DMS114 treated with DMSO at 0.1 percent for 48 hours (cell line): ENCODE data around the gene HDAC5.
"Not testable (repeated sequence)": the region's sequence is repeated elsewhere in the genome, so short reads cannot be mapped to it uniquely, and the experiment has no call there.

Experiments
- DNase-seq: peaks from one replicate; lab custom pipeline; 2025; ENCODE audit not compliant: unreplicated experiment; lab: John Stamatoyannopoulos, UW

Gene HDAC5

DNA sequence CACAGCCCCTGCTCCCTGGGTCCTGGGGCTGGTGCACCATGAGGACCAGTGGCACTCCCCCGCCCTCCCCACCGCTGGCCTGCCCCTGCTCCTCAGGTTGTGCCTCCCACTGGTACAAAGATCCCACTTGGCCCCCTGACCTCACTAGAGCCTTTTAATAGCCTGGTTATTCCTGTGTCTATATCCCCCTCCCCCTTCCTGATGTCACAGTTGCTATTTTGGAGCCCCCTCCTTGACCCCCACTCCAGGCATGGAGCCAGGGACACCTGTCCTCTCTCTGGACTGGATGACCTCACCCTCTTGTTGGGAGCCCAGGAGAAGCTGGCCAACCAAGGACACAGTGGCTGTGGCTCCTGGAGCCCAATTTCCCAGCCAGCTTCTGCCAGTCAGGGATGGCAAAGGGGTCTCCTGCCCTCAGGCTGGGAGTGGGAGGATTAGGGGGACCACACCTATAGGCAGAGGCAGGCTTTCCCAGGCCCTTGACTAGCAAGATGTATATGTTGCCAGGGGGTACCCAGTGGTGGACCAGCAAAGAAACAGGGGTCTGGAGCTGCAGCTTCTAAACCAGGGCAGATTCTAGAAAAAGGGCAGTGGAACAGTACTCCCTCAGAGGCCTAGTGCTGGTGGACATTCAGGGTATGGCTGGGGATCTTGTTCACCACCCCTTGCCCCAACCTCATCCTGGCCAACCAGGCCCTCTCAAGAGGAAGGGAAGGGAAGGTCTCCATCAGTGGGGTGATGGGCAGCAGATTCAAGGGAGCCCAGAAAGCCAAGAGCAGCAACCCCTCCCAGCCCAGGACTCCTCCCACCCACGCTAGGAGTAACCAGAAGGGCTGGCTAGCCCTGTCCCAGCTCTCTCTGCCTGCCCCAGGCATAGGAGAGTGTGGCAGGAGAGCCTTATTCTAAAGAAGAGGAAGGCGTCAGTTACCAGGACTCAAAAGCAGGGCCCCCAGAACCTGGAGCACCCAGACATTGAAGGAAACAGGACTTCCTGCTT is 10.9 kb downstream of the HDAC5 start:
- DNase-seq = no peak

DNA sequence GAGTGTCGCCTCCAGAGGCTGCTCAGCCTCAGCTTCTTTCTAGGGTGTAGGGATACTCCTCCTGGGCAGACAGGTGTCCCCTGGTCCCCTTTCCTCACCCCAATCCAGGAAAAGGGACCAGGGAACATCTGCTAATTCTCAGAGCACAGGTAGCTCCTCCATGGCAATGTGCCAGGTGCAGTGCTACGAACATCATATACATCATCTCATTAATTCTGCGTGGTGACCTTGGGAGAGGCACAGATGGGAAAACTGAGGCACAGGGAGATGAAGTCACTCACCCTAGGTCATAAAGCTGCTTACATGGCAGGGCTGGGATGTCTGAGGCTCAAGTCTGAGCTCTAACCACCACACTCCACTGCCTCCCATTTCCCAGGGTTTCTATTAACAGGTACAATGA is 11.7 kb downstream of the HDAC5 start:
- DNase-seq = no peak

DNA sequence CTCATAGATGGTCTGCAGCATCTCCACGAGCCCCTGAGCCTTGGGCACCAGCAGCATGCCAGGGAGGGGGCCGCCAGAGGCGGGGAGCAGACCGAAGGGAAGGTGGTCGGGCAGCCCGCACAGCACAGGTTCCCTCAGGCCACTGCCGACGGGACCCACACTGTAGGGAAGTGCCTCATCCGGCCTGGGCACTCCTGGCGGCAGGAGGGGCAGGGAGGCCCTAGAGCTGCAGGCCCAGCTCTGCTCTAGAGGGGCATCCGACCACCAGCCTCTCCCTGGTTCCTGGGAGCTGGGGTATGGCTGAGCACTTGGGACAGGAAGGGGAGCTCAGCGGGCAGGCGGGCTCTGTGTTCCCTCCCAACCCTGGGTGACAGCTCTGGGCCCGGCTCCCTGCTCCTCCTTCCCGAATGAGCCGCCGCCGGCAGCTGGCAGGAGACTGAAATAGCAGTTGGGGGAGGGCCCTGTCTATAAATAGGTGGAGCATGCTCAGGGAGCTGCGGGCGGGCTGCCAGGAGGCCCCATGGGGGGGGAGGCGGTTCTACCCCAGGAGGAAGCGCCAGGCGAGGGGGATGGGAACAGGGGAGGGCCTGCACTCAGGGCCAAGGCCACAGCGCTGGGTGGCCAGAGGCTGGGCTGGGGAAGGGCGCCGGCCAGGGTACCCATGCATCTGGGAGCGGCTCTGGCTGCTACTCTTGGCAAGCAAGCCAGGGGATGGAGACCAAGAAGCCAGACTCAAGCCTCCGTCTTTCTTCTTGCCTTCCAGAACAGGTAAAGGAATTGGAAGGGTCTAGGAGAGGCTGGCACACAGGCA is 12.4 kb downstream of the HDAC5 start:
- no peak for DNase-seq

DNA sequence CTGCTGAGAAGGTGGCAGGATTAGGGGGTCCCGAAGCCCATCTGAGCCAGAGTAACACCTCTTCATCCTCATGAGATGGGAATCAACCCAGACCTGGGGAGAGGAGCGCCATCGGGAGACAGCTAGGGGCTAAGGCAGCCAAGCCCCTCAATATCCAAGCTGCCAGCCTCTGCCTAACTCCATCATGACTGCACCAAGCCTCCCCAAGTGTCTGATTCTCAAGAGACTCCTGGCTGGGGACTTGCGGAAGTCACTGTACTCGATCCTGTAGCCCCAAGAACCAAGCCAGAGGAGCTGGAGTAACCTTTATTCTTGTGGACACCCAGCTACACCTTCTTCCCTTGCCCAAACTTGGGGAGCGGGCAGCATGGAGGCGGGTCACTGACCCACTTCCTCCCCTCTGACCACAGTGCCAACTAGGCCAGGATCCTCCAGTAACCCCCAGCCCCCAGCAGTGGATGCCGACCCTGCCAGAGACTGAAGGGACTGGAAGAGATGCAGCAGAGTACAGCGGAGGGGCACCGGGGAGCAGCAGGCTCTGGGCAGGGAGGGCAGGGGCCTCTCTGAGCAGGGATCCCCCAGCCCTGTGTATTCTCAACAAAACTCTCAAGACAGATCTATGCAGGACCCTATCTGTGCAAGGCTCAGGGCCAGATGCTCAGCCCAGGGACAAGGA is 13.3 kb downstream of the HDAC5 start:
- no peak for DNase-seq

DNA sequence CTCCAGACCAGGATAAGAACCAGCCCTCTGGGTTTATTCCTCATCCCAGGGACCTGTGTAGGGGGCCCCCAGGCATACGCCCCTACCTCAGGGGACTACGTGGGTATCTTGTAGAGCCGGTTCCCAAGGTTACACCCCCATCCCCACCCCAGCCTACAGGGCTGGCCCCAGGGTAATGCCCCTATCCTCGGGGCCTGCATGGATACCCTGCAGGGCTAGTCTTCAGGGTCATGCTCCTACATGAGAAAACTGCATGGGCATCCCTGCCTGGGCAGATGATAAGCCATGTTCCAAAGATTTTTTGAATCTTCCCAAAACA is 14.2 kb downstream of the HDAC5 start:
- DNase-seq = no peak

DNA sequence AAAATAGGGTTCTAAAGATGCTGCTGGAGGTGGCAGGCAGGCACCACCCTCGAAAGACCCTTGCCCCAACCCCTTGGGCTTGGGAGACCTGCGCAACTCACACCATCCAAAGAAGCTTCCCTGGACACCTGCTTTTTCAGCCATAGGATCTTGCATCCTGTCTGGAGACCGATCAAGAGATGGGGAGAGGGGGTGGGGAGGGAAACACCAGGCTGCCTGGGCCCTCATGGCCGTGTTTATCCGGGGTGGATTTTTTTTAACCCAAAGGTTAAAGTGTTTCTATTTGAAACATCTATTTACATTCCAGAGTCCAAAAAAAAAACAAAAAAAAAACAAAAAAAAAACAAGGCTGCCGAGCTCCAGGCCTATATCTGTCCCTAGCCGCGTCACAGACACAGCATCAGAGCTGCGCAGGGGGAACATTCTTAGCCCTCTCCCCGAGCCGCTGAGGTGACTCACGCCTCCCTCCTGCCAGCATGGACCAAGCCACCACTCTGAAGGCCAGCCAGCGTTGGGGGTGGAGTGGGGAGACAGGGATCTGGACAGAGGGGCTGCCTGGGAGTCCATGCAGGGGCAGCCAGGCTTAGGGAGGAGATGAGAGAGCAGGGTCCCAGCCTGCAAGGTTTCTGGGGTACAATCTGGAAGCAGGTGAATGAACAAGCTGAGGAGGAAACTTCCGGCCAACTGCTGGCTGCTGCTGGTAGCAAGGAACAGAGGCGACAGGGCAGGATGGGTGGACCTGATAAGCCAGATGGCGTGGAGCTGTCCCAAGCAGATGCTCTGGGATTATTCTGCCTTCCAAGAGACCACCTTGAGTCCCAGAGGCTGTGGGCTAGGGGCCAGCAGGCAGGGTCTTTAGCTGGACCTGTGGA is 14.8 kb downstream of the HDAC5 start:
- DNase-seq = no peak

DNA sequence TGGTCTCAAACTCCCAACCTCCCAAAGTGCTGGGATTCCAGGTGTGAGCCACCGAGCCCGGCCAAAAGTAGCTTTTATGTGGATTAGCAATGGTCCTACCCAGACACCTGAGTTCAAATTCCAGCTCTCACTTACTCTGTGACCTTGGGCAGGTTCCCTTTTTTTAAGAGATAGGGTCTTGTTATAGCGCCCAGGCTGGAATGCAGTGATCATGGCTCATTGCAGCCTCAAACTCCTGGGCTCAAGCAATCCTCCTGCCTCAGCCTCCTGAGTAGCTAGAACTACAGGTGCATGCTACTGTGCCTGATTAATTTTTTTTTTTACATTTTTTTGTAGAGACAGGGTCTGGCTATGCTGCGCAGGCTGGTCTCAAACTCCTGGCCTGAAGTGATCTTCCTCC is 16.6 kb downstream of the HDAC5 start:
- DNase-seq = no peak

DNA sequence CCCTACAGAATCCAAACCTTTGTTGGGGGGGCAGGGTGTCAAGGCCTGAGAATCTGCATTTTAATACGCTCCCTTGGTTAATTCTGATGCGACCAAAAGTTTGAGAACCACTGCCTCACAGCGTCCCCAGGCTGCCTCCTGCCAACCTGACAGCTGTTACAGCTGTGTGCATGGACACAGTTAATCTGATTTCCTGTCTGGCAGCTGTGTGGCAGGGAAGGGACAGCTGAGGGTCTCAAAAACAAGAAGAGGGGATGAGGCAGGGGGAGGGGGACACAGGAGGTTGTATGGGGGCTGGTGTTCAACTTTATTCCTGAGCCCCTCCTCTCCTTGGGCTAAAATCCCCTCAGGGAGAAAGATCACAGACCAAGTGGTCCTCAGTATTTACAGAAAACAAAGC is 17.5 kb downstream of the HDAC5 start:
- no peak for DNase-seq

DNA sequence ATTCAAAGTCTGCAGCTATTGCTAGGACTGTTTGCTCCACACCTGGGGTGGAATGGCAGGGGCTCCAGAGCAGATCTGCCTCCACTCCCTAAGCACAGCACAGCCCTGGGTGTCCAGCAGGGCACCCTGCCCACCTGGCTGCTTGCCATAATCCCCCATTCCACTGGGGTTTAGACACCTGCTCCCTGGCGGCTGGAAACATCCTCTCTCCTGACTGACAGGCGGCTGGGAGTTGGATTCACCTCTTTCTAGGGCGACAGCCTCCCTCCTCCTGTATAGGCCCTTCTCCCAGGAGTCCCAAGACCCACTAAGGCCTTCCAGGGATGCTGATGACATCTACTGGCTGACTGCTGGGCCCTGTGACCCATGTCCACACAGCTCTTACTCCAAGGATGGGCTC is 18.0 kb downstream of the HDAC5 start:
- DNase-seq = no peak

DNA sequence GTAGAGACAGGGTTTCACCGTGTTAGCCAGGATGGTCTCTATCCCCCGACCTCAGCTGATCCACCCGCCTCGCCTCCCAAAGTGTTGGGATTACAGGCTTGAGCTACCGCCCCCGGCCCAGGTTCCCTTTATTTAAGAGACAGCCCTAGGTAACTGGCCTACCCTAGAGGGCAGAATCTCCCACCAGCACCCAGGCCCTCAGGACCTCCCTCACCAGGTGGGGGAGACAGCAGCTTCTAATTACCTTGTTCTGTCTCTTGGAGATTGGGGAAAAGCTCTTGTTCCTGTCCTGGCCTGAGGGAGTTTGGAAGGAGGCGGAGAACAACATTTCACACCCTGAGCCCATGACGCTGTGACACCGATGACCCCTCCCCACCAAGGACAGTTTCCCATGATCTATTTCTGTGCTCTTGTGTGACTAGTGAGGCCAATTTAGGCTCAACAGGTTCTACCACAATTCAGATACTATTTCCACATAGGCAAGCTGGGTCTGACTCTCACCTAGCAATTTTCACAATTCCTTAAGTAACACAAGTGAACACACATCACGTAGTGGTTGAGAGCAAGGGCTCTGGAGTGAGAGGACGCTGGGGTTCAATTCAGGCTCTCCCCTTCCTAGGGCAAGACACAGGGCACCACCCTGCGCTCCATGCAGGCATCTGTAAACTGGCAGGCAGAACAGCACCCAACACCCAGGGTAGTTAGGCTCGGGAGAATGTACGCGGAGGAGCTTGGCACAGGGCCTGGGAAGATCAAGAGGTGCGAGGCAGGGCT is 20.4 kb downstream of the HDAC5 start:
- no peak for DNase-seq

DNA sequence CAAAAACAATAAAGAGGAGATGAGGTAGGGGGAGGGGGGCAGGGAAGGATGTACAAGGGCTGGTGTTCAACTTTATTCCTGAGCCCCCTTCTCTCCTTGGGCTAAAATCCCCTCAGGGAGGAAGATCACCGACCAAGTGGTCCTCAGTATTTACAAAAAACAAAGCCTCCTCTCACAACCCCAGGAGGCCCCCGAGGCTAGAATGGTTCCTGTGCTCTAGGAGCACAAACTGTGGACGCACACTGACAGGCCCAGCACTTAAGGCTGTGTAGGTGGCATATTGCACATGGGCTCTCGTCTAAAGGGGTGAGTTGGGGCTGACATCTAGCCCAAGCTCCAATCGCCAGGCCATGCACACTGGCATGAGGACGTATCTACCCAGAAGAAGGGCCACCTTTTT is 21.6 kb downstream of the HDAC5 start:
- not testable (repeated sequence) for DNase-seq

DNA sequence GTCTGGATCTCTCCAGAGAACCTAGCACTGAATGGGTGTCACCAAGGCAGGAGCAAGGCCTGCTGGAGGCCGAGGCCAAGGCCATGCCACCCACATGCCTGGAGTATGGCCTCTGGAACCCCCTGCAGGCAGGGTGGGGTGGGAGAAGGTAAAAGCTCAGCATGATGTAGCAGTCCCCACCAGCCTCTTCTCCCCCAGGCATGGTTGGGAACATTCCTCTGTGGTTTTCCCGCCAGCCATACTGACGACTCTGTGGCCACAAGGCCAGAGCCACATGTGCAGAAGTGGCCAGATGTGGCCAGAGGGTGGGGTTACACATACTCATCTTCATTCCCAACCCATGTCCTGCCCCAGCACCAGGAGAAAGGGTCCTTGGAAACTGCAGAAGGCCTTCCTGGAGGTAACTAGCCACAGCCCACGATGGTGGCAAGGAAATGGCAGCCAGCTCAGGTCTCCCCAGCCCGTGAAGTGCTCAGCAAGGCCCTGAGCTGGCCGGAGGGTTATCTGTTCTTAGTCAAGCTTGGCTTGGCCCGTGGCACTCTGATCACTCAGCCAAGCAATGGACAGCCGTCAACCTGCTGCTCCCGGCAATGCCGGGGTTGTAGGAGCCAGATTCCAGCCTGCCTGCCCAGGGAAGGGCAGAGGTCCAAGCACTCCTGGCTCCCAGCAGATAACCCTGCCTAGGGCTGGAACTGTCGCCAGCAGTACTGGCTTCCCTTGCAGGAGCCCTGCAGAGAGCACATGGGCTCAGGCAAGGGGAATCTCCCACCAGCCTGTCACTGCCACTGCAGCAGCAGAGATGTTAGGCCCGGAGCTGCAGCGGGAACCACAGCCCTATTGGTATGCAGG is 26.1 kb downstream of the HDAC5 start:
- no peak for DNase-seq

DNA sequence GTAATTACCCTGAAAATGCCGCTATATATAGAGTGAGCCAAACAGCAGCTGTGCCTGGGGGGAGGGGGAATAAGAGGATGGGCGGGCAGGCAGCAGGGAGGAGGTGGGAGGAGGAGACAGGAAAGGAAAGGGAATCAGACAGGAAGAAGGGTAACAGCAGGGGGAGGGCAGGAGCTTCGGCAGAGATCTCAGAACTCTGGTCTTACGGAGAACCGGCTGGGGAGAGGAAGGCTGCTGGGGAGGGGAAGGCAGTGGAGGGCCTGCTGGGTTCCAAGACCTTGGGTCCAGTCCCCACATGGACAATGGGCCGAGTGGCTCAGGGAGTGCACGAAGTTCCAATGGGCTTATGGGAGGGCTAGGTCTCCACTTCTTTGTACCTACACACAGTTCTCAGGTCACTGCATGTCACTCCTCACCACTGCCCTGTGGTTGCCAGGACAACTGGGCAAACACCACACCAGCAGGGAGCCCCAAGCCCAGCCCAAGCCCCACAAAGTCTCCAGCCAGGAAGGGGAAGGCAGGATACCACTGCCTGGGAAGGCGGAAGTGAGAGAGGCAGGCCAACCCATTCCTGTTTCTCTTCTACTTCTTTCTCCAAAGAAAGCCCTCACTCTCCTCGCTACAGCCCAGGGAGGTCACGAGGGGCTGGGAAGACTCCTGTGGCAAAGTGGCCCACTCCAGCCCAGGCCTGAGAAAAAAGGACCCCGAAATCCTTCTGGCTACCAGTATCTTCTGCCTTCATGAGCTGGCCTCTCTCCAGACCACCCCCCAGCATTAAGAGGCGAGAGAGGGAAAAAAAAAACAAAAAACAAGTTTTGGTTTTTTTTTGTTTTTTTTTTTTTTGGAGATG is 27.6 kb downstream of the HDAC5 start:
- DNase-seq = no peak

DNA sequence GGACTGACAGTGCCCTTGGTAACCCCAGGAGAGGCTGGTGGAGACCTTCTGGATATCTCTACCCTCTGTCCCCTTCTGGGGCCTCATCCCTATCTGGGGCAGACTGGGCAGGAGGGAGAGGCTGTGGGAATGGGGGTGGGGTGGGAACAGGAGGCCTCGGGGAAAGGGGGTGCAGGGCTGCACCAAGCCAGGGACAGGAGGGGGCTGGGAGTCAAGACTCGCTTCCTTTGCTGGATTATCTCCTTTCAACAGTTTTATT is 28.1 kb downstream of the HDAC5 start:
- no peak for DNase-seq

DNA sequence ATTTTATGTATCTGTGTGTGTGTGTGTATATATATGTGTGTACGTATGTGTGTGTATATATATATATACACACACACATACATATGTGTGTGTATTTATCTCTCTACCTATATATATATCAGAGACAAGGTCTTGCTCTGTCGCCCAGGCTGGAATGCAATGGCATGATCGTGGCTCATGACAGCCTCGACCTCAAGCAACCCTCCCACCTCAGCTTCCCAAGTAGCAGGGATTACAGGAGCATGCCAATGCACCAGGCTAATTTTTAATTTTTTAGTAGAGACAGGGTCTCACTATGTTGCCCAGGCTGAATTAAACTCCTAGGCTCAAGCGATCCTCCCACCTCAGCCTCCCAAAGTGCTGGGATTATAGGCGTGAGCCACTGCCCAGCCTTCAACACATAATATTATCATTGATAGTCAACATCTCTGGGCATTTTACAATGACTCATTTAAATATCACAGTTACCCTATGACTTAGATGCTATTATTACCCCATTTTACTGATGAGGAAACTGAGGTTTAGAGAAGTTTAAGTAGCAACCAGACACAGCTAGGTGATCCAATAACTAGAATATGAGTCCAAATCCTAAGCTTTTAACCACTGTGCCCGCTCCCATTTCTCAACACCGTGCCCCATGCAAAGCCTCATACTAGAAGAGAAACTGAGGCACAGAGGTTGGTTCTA is 28.6 kb downstream of the HDAC5 start:
- no peak for DNase-seq

DNA sequence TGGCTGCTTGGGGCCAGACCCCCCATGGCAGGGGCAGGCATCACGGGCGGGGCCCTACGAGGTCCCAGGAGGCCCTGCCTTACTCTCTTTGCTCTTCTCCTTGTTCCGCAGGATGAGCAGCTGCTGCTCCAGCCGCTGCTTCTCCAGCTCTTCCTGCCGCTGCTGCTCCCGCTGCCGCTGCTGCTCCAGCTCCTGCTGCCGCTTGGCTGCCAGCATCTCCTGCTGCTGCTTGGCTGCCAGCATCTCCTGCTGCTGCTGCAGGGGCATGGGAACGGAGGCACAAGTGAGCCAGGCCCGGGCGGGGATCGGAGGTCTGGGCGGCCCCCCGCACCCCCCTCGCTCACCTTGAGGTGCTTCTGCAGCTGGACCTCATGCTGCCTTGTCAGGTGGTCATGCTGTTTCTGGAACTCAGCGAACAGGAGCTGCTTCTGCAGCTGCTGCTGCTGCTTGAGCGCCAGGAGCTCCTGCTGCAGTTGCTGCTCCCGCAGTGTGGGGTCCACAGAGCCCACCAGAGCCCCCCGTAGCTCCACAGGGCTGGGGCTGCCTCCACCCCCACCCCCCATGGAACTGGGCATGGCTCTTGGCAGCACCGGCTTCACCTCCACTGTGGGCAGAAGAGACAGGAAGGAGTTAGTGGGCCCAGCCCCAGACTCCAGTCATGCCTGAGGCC is 30.1 kb downstream of the HDAC5 start:
- no peak for DNase-seq

DNA sequence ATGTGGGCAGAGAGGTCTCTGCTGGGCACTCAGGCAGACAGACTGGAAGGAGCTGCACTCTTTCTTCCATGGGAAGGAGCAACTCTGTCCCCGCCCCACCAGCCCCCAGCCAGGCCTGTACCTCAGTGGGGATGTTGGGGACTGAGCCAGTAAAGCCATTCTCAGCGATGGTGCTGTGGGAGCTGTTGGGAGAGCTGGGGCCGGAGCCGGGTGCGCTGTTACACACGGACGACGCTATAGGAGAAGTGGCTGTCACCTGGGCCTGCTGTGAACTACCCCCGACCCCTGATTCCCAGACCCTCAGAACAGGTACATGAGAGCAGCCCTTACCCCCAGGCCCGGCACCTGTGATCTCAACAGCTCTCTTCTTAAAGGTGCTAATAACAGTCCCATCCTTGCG is 31.4 kb downstream of the HDAC5 start:
- no peak for DNase-seq
